Uterus (tissue), 2 donors: ENCODE data around the gene SLC39A2.

Experiments used
- CTCF ChIP-seq, 4 experiments: fragments of 200-600 bp in 2 of 4; fragments of 450-650 bp in 2 of 4; sonication (generic) in 2 of 4; IDR thresholded peaks; one replicate each; pipeline ENCODE4 v1.5.1; 2016 to 2019; ENCODE audit warnings: antibody characterized with exemption in 4 of 4, mild to moderate bottlenecking in 2 of 4, moderate library complexity in 1 of 4
- POLR2A ChIP-seq, 2 donors: fragments of 450-650 bp; IDR thresholded peaks; one replicate each; pipeline ENCODE4 v1.6.1; 2016; ENCODE audit warnings: antibody characterized with exemption in 2 of 2, mild to moderate bottlenecking in 1 of 2, moderate library complexity in 1 of 2

GRCh38 chr14:21023817-21024584 lies 24.9 kb downstream of the SLC39A2 start:
- no peak for TF ChIP-seq CTCF (IDR thresholded peaks at IDR 0.05)
- TF ChIP-seq POLR2A (IDR thresholded peaks at IDR 0.05): no peak
